Thymus (tissue), 11 donors: ENCODE data around the gene TM2D1. TPM values are rescaled to one million over a fixed set of nuclear protein-coding genes. Genes with fewer than 3 reads are reported as not detected.

ENCODE experiments used
- DNase-seq, 9 donors: peaks; one replicate each; pipeline ENCODE4 v3.0.0-alpha.2; 2013; ENCODE audit warnings: low spot score in 9 of 9, low read depth in 6 of 9, missing footprints in 1 of 9
- H3K27ac ChIP-seq, 2 donors: one replicate each; pipeline ENCODE4 v1.5.1; 2013; ENCODE audit warnings: control low read depth in 1 of 2, low read depth in 1 of 2, low read length in 1 of 2, mild to moderate bottlenecking in 1 of 2, moderate library complexity in 1 of 2
- H3K27me3 ChIP-seq, 2 donors: one replicate each; pipeline ENCODE4 v1.5.1; 2013; ENCODE audit warnings: low read length in 1 of 2; ENCODE audit not compliant: control insufficient read depth in 2 of 2, insufficient read depth in 1 of 2
- H3K36me3 ChIP-seq, 2 donors: one replicate each; pipeline ENCODE4 v1.5.1; 2013; ENCODE audit warnings: low read length in 1 of 2, mild to moderate bottlenecking in 1 of 2, moderate library complexity in 1 of 2; ENCODE audit not compliant: control insufficient read depth in 2 of 2, insufficient read depth in 2 of 2
- H3K4me1 ChIP-seq, 2 donors: one replicate each; pipeline ENCODE4 v1.5.1; 2013; ENCODE audit warnings: low read length in 2 of 2; ENCODE audit not compliant: control insufficient read depth in 2 of 2, insufficient read depth in 2 of 2
- H3K4me3 ChIP-seq, 2 donors: one replicate each; pipeline ENCODE4 v1.5.1; 2013; ENCODE audit warnings: low read length in 2 of 2, control low read depth in 1 of 2, mild to moderate bottlenecking in 1 of 2
- H3K9me3 ChIP-seq, 2 donors: one replicate each; pipeline ENCODE4 v1.5.1; 2013; ENCODE audit warnings: low read length in 1 of 2, mild to moderate bottlenecking in 1 of 2; ENCODE audit not compliant: control insufficient read depth in 2 of 2, insufficient read depth in 1 of 2
- WGBS: extraction: QIAGEN DNeasy Blood & Tissue Kit; methylation state at CpG from one replicate; pipeline ENCODE4 v1.1.7; 2013; 5-methylcytosine and 5-hydroxymethylcytosine counted together
- polyA plus RNA-seq: library from polyadenylated mRNA; stranded (reverse); fragments of 200-250 nt; gene quantifications from one replicate; pipeline ENCODE4 v1.2.3, GENCODE V29; 2013
- total RNA-seq: library from RNA; stranded (reverse); fragments of 120-200 nt; gene quantifications from one replicate; pipeline ENCODE4 v1.2.4, GENCODE V29; 2013
- donor health status: healthy.

Gene TM2D1
- total and polyA plus RNA-seq, 2 donors = 33.6 to 46.0 TPM

DNA sequence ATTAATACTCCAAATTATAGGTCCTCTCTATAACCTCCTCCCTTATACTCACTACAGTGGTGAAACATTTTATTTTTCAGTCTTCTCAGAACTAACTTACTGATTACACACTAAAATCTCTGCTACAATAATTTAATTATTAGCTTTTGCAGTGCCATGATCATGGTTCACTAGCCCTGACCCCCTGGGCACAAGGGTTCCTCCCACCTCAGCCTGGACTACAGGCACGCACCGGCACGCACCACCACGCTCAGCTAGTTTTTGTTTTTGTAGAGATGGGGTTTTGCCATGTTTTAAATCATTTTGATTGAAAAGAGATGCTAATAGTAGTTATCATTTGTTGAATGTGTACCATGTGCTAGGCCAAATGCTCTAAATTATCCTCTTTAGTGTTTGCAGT lies 23.6 kb upstream of the TM2D1 start:
- H3K36me3 ChIP-seq = no peaks in the 10 kb centered on the region
- H3K9me3 ChIP-seq = no peaks in the 10 kb centered on the region
- no peaks in the 10 kb centered on the region for H3K4me1 ChIP-seq
- WGBS = 97% methylated on average over 4 of the region's 4 CpGs
- H3K27ac ChIP-seq = no peak overlapping the region
- no peaks in the 10 kb centered on the region for H3K27me3 ChIP-seq
- no peak for DNase-seq
- no peak overlapping the region for H3K4me3 ChIP-seq

GRCh38 chr1:61746813-61747212 lies 21.9 kb upstream of the TM2D1 start:
- peaks cover 9 to 11% of the 10 kb centered on the region in 2 donors for H3K27me3 ChIP-seq
- no peaks in the 10 kb centered on the region for H3K9me3 ChIP-seq
- H3K4me3 ChIP-seq = no peak overlapping the region
- no peaks in the 10 kb centered on the region for H3K36me3 ChIP-seq
- no peak overlapping the region for H3K27ac ChIP-seq
- H3K4me1 ChIP-seq = peaks cover 3 to 5% of the 10 kb centered on the region in 2 donors
- no peak for DNase-seq
- 97% methylated on average over 1 of the region's 1 CpG for WGBS

GRCh38 chr1:61743716-61744580 lies 19.0 kb upstream of the TM2D1 start:
- H3K36me3 ChIP-seq = no peaks in the 10 kb centered on the region
- peaks cover 3 to 5% of the 10 kb centered on the region in 2 donors for H3K4me1 ChIP-seq
- H3K27ac ChIP-seq = no peak overlapping the region
- 96% methylated on average over 6 of the region's 6 CpGs for WGBS
- no peak for DNase-seq
- no peak overlapping the region for H3K4me3 ChIP-seq
- no peaks in the 10 kb centered on the region for H3K9me3 ChIP-seq
- peaks cover 11 to 12% of the 10 kb centered on the region in 2 donors for H3K27me3 ChIP-seq

DNA sequence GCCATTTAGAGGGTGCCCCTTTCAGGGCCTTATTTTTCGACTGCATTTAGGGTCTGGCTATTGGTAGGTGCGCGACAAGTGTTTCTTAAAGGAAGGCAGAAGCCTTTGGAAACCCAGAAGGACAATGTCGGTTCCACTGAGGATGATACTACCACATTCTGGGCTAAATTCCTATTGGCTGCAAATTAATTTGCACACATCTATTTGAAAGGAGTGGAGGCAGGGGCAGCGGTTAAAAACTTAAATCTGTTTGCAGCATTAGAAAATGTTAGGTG lies 18.4 kb upstream of the TM2D1 start:
- no peak for DNase-seq
- 81% methylated on average over 5 of the region's 5 CpGs for WGBS
- Histone ChIP-seq H3K9me3 (no peaks in the 10 kb centered on the region), H3K4me3 (peak overlapping the region in 1 of 2 donors; percentile 39), H3K27me3 (peaks cover 11 to 12% of the 10 kb centered on the region in 2 donors), H3K36me3 (no peaks in the 10 kb centered on the region), H3K27ac (peak overlapping the region in 1 of 2 donors; percentile 61), H3K4me1 (peaks cover 3 to 5% of the 10 kb centered on the region in 2 donors)

DNA sequence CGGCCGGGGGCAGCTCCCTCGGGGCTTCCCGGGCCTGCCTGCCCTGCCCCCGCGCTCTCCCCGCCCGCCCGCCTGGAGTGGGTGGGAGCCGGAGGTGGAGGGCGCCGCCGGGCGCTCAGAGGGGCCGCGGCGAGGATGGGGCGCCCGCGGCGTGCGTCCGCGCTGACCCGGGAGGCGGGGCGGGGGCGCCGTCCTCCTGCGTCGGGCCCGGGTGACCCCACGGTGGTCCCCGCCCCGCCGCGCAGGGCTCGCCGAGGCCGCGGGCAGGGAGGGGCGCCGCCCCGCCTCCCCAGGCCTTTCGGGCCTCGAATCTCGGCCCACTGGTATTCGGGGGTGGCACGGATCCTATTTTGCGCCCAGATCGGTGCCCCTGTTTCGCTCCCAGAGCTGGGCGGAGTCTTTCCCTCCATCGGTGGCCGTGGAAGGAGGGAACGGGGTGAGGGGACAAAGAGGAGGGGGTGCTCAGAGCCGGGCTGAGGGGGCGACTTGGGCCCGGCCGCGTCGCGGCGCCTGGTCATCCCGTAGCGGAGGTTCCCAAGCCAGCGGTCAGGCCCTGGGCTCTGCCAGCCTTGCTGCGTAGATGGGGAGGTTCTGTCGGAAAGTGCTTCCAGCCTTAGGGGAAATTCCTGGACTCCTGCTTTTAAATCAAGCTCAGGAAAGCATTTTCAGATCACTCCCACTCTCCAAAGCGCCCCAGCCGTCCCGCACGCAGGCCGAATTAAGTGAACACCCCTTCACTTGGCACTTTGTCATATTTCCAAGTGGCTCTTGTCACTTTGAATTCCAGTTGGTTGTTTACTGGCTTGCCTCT lies 17.9 kb upstream of the TM2D1 start:
- Histone ChIP-seq H3K27me3 (peaks cover 11 to 12% of the 10 kb centered on the region in 2 donors), H3K27ac (peak overlapping the region; percentile 61 to 84), H3K9me3 (no peaks in the 10 kb centered on the region), H3K4me3 (peak overlapping the region; percentile 52 to 79), H3K36me3 (no peaks in the 10 kb centered on the region), H3K4me1 (peaks cover 3 to 5% of the 10 kb centered on the region in 2 donors)
- 7% methylated on average over 74 of the region's 74 CpGs for WGBS
- peak in 1 of 9 donors; percentile 16 for DNase-seq

DNA sequence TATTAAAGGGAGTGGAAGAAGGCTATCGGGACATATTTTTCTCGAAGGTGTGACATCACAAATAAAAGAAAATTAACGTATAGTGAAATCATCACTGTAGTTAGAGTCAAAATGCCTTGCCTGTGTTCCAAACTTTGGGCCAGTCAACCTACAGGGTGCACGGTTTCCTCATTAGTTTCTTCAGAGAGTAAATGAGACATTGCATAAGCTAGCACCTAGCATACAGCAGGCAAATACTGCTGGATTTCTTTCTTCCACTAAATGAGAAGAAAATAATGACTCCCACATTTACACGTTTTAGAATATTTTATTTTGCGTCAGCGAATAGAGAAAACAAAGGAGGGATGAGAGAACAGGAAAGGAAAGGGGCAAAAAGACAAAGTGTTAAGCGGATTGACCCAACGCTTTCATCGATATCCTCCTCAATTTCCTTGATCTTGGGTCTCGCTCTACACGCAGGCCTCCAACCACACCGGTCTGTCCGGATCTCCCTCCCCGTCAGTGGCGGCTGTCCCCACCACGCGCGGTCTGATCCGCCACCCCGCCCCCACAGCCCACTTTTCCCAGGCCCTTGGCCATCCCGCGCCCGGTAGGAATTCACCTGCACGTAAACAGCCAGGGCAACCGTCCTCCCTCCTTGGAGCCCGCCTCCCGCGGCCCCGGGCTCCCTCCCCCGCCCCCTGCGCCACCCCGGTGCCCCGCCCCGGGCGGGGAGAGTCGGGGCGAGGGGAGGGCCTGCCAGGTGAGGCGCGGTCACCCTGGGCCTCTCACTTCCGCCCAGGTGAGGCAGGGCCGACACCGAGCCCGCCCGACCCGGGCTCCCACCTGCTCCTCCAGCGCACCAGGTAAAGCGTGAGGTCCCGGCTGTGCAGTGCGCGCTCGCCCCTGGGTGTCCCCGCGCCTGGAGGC lies 17.0 kb upstream of the TM2D1 start, which contains the start of gene PATJ:
Gene PATJ, plus strand, starts transcription at position 770 of the 909 bp plus-strand sequence. CDS start 20,413 bp downstream, outside the sequence.
- H3K36me3 ChIP-seq = no peaks in the 10 kb centered on the region
- H3K27ac ChIP-seq = peak within 1 kb of the TSS; percentile 61 to 84
- H3K4me1 ChIP-seq = peaks cover 3 to 5% of the 10 kb centered on the region in 2 donors
- H3K4me3 ChIP-seq = peak within 1 kb of the TSS; percentile 52 to 79
- peaks cover 11 to 12% of the 10 kb centered on the region in 2 donors for H3K27me3 ChIP-seq
- no peaks in the 10 kb centered on the region for H3K9me3 ChIP-seq
- WGBS = 4% methylated on average over 54 of the region's 54 CpGs
- peak in 4 of 9 donors; percentile 27 to 64 (median 35) for DNase-seq

- Histone ChIP-seq H3K4me3 (no peak overlapping the region), H3K9me3 (no peaks in the 10 kb centered on the region), H3K4me1 (peaks cover 3 to 10% of the 10 kb centered on the region in 2 donors), H3K36me3 (no peaks in the 10 kb centered on the region), H3K27ac (no peak overlapping the region), H3K27me3 (peaks cover 11 to 12% of the 10 kb centered on the region in 2 donors)
- DNase-seq = no peak
- 95% methylated on average over 19 of the region's 19 CpGs for WGBS
These were observed 16.1 kb upstream of the TM2D1 start for GRCh38 chr1:61740751-61741700.

DNA sequence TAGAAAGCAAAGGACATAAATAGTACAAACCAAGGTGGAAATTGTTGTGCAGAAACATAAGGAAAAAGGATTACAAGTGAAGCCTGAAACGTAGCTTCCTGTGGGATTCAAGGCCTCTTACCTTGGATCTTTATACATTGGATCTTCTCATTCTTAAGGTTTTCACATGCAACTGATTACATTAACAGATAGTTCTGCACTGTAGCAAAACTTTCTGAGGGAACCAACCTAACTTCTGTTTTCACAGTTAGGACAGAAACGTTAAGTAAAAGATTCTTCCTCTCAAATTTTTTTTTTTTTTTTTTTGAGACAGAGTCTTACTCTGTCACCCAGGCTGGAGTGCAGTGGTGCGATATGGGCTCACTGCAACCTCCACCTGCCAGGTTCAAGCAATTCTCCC lies 7.8 kb upstream of the TM2D1 start:
- no peaks in the 10 kb centered on the region for H3K27me3 ChIP-seq

More for the DNA sequence above, 7.8 kb upstream of the TM2D1 start:
- H3K9me3 ChIP-seq = no peaks in the 10 kb centered on the region
- peaks cover 0 to 7% of the 10 kb centered on the region in 2 donors for H3K4me1 ChIP-seq
- DNase-seq = no peak
- no peak overlapping the region for H3K27ac ChIP-seq
- H3K36me3 ChIP-seq = no peaks in the 10 kb centered on the region
- WGBS = 66% methylated on average over 3 of the region's 3 CpGs
- no peak overlapping the region for H3K4me3 ChIP-seq
